OCI-LY7 (cell line): ENCODE measurements around the gene SPRED2. TPM values are rescaled to one million over a fixed set of nuclear protein-coding genes. Genes with fewer than 3 reads are reported as not detected.

ENCODE experiments used
- BruUV-seq: library from RNA; stranded (reverse); fragments of 400-500 nt; replicated peaks from 2 replicates; lab custom pipeline; 2021; lab: Mats Ljungman, UMichigan
- CTCF ChIA-PET: fragments of 300-600 bp; sonication (Branson Sonifier 250); formaldehyde crosslinking; loops from one replicate; lab custom pipeline; 2022; ENCODE audit warnings: antibody characterized with exemption; ENCODE audit not compliant: unreplicated experiment; lab: Charles Lee
- POLR2A ChIA-PET: fragments of 300-600 bp; sonication (Branson Sonifier 250); formaldehyde crosslinking; loops from one replicate; lab custom pipeline; 2022; ENCODE audit warnings: antibody characterized with exemption; lab: Charles Lee
- DNase-seq: peaks from one replicate; pipeline ENCODE4 v3.0.0-alpha.2; 2015; ENCODE audit warnings: low spot score
- H2AFZ ChIP-seq: fragments of 200-600 bp; sonication (generic), shearing (Covaris generic); 2 replicates; pipeline ENCODE4 v1.6.1; 2014; ENCODE audit warnings: mild to moderate bottlenecking, antibody characterized with exemption, low read length, moderate library complexity
- H3K27ac ChIP-seq: fragments of 200-600 bp; sonication (generic); 2 replicates; pipeline ENCODE4 v1.5.1; 2014; ENCODE audit warnings: mixed run types, low read depth, mild to moderate bottlenecking, moderate library complexity, low read length, inconsistent platforms; ENCODE audit not compliant: poor library complexity, severe bottlenecking
- H3K36me3 ChIP-seq: fragments of 200-600 bp; sonication (generic); 2 replicates; pipeline ENCODE4 v1.6.1; 2014; ENCODE audit warnings: mild to moderate bottlenecking, antibody characterized with exemption, low read length, moderate library complexity, mixed read lengths; ENCODE audit not compliant: insufficient read depth
- H3K4me1 ChIP-seq: fragments of 200-600 bp; sonication (generic); 2 replicates; pipeline ENCODE4 v1.5.1; 2014; ENCODE audit warnings: mild to moderate bottlenecking, low read length; ENCODE audit not compliant: insufficient read depth, poor library complexity, severe bottlenecking
- H3K4me2 ChIP-seq: fragments of 200-600 bp; sonication (generic); 2 replicates; pipeline ENCODE4 v1.6.1; 2014; ENCODE audit warnings: mild to moderate bottlenecking, low read length
- H3K4me3 ChIP-seq: fragments of 200-600 bp; sonication (generic); 2 replicates; pipeline ENCODE4 v1.5.1; 2014; ENCODE audit warnings: mild to moderate bottlenecking, low read depth, low read length; ENCODE audit not compliant: poor library complexity, severe bottlenecking
- H3K79me2 ChIP-seq: fragments of 200-600 bp; sonication (generic); 2 replicates; pipeline ENCODE4 v1.6.1; 2016; ENCODE audit warnings: low read depth, mild to moderate bottlenecking, low read length, moderate library complexity, mixed read lengths; ENCODE audit not compliant: insufficient read depth
- H3K9me2 ChIP-seq: fragments of 200-600 bp; sonication (generic); 2 replicates; pipeline ENCODE4 v1.6.1; 2016; ENCODE audit warnings: mild to moderate bottlenecking, low read length, mixed read lengths; ENCODE audit not compliant: insufficient read depth
- H3K9me3 ChIP-seq: fragments of 200-600 bp; sonication (generic); 2 replicates; pipeline ENCODE4 v1.6.1; 2014; ENCODE audit warnings: mild to moderate bottlenecking, mixed run types, low read length, mixed read lengths
- H4K20me1 ChIP-seq: fragments of 200-600 bp; sonication (generic); 2 replicates; pipeline ENCODE4 v1.6.1; 2014; ENCODE audit warnings: mild to moderate bottlenecking, antibody characterized with exemption, low read length, moderate library complexity, mixed read lengths; ENCODE audit not compliant: insufficient read depth
- EZH2phosphoT487 ChIP-seq: fragments of 200-600 bp; sonication (generic); IDR thresholded peaks from 2 replicates; pipeline ENCODE4 v1.6.1; 2018; ENCODE audit warnings: low read depth, borderline replicate concordance, mild to moderate bottlenecking, mixed run types, antibody characterized with exemption, low read length, moderate library complexity, mixed read lengths
- intact Hi-C: fragments of 100-400 bp; cut with micrococcal nuclease; formaldehyde crosslinking; loops from one replicate; pipeline ENCODE4 v1.10.0; 2022; ENCODE audit not compliant: unreplicated experiment
- total RNA-seq, 2 experiments: library from RNA; depleted of rRNA in 1 of 2; stranded (reverse); fragments of >200 nt in 1 of 2; shearing (Covaris generic) in 1 of 2; gene quantifications; 2 replicates each; pipeline ENCODE4 v1.2.3, GENCODE V29; 2014 to 2022
- TF ChIP-seq, protein P1 (sequence below): fragments of 200-600 bp; sonication (generic); conservative IDR thresholded peaks from 2 replicates; pipeline ENCODE4 v1.5.1; 2014; ENCODE audit warnings: mild to moderate bottlenecking, antibody characterized with exemption, low read length, moderate library complexity, mixed read lengths

Gene SPRED2
- total RNA-seq, 2 experiments from 2014 or later: 8.0 to 49.1 TPM

DNA sequence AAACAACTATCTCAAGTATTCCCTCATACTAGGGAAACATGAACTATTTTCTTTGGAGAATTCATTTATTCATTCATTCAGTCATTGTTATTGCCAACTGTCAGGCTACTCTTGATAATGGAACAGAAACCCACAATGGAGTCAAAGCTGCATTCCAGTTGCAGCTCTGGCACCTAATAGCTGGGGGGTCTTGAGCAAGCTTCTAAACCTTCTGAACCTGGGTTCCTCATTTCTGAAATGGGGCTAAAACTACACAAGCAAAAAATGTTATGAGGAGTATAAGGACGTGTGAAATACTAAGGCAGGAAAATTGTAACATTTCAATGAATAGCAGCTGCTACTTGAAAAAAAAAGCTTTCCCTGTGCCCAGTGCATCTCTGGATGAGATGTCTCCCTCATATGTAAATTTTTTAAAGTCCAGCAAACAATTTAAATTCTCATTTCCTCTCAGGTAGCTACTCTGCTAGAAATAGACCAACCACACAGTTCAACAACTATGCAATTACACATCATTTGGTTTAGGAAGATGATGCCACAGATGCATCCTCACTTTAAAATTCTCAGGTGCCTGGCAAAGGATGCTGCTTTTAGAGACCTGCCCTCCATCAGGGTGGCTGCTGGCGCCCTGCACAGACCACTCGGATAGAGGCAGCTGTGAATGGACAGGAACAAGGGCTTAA is 38.5 kb downstream of the SPRED2 start:
- intact Hi-C loops: loop anchor here (5.0 kb wide), 1 partner anchor 42 kb away; no protein-coding TSS in a partner anchor
- Histone ChIP-seq H3K4me1 (peaks cover 91% of the 10 kb centered on the region), H3K4me3 (peak overlapping the region; percentile 53), H2AFZ (no peak overlapping the region), H3K9me2 (no peaks in the 10 kb centered on the region), H3K9me3 (no peaks in the 10 kb centered on the region; the same call in 1 of the 2 replicates), H3K79me2 (peaks cover 85% of the 10 kb centered on the region), H3K27ac (peak overlapping the region; percentile 96), H4K20me1 (no peaks in the 10 kb centered on the region), H3K36me3 (peaks cover 6% of the 10 kb centered on the region; the same call in 1 of the 2 replicates), H3K4me2 (peak overlapping the region; percentile 93)
- TF ChIP-seq, protein P1, sequence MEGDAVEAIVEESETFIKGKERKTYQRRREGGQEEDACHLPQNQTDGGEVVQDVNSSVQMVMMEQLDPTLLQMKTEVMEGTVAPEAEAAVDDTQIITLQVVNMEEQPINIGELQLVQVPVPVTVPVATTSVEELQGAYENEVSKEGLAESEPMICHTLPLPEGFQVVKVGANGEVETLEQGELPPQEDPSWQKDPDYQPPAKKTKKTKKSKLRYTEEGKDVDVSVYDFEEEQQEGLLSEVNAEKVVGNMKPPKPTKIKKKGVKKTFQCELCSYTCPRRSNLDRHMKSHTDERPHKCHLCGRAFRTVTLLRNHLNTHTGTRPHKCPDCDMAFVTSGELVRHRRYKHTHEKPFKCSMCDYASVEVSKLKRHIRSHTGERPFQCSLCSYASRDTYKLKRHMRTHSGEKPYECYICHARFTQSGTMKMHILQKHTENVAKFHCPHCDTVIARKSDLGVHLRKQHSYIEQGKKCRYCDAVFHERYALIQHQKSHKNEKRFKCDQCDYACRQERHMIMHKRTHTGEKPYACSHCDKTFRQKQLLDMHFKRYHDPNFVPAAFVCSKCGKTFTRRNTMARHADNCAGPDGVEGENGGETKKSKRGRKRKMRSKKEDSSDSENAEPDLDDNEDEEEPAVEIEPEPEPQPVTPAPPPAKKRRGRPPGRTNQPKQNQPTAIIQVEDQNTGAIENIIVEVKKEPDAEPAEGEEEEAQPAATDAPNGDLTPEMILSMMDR: no peak
- TF ChIP-seq EZH2phosphoT487: no peak
- BruUV-seq: no TSS peak
- CTCF ChIA-PET: interaction anchor here (1.1 to 1.7 kb wide), 2 partner anchors 14 to 28 kb away, joined by 3 to 7 read pairs; no protein-coding TSS in a partner anchor
- peak; percentile 68 for DNase-seq
- POLR2A ChIA-PET: interaction anchor here (0.5 to 9.4 kb wide), 15 partner anchors 11 to 89 kb away, joined by 3 to 104 read pairs (median 5); partner anchors contain the start of gene SPRED2

DNA sequence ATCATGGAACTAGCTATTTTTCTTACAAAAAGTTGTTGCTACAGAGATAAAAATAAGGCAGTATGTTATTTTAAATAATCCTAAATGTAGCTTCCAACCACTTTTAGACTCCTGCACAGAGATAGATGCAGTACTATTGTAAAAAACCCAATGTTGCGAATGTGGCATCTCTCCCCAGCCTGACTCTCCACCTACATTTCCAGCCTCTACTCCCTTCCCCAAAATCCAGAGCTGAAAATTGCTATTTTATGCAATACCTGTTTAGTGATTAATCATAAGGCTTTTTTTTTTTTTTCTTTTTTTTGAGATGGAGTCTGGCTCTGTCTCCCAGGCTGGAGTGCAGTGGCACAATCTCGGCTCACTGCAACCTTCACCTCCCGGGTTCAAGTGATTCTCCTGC is 39.4 kb downstream of the SPRED2 start:
- POLR2A ChIA-PET: interaction anchor here (0.6 to 9.4 kb wide), 19 partner anchors 10 to 235 kb away, joined by 3 to 104 read pairs (median 3); partner anchors contain the start of gene SPRED2
- H3K4me3 ChIP-seq: peak overlapping the region; percentile 25
- intact Hi-C loops: loop anchor here (5.0 kb wide), 1 partner anchor 41 kb away; no protein-coding TSS in a partner anchor
- no peak for TF ChIP-seq EZH2phosphoT487
- TF ChIP-seq, protein P1: no peak
- peaks cover 85% of the 10 kb centered on the region for H3K79me2 ChIP-seq
- no peak for DNase-seq
- peak overlapping the region; percentile 93 for H3K4me2 ChIP-seq
- H4K20me1 ChIP-seq: no peaks in the 10 kb centered on the region
- H3K36me3 ChIP-seq: no peaks in the 10 kb centered on the region
- H3K27ac ChIP-seq: peak overlapping the region; percentile 96
- CTCF ChIA-PET: interaction anchor here (1.0 to 1.7 kb wide), 2 partner anchors 15 to 17 kb away, joined by 3 to 7 read pairs; no protein-coding TSS in a partner anchor
- H3K4me1 ChIP-seq: peaks cover 99% of the 10 kb centered on the region
- no peaks in the 10 kb centered on the region for H3K9me3 ChIP-seq
- H2AFZ ChIP-seq: no peak overlapping the region
- H3K9me2 ChIP-seq: no peaks in the 10 kb centered on the region
- BruUV-seq: no TSS peak
